Prostate gland (tissue), 2 donors: ENCODE measurements around the gene LGI4.

Experiments
- CTCF ChIP-seq, 4 experiments: fragments of 200-600 bp in 2 of 4; fragments of 450-650 bp in 2 of 4; sonication (generic) in 2 of 4; IDR thresholded peaks; 1 replicate in 3 of 4; 2 replicates in 1 of 4; pipeline ENCODE4 v1.5.1; 2016 to 2019; ENCODE audit warnings: antibody characterized with exemption in 4 of 4, mild to moderate bottlenecking in 2 of 4, moderate library complexity in 2 of 4
- POLR2A ChIP-seq: fragments of 450-650 bp; IDR thresholded peaks from one replicate; pipeline ENCODE4 v1.6.1; 2016; ENCODE audit warnings: antibody characterized with exemption, mild to moderate bottlenecking
- POLR2AphosphoS5 ChIP-seq: sonication (generic); formaldehyde crosslinking; IDR thresholded peaks from one replicate; pipeline ENCODE4 v1.6.1; 2017; ENCODE audit warnings: antibody characterized with exemption

GRCh38 chr19:35105047-35105410 lies 29.8 kb downstream of the LGI4 start:
- TF ChIP-seq CTCF (IDR thresholded peaks at IDR 0.05), result no peak
- no peak for TF ChIP-seq POLR2AphosphoS5
- TF ChIP-seq POLR2A, result no peak
